Amniotic stem cell (primary cell): Measurements from ENCODE around the gene COMMD4.
"Not testable (repeated sequence)": the region's sequence is repeated elsewhere in the genome, so short reads cannot be mapped to it uniquely, and the experiment has no call there.

Experiments used
- DNase-seq: peaks from one replicate; lab custom pipeline; 2025; lab: John Stamatoyannopoulos, UW

The COMMD4 gene

GRCh38 chr15:75335705-75336355, at the start of gene COMMD4:
Gene COMMD4 (plus strand): TSS chr15:75336063. CDS start chr15:75336090, 27 bp downstream.
- DNase-seq: peak; percentile 87

- not testable (repeated sequence) for DNase-seq
Measured at GRCh38 chr15:75293660-75294059, 42.2 kb upstream of the COMMD4 start.

GRCh38 chr15:75298541-75299310, 37.1 kb upstream of the COMMD4 start:
- DNase-seq: not testable (repeated sequence)

- not testable (repeated sequence) for DNase-seq
Measured at GRCh38 chr15:75299311-75299688, 36.6 kb upstream of the COMMD4 start.

GRCh38 chr15:75300026-75300425, 35.8 kb upstream of the COMMD4 start:
- DNase-seq: not testable (repeated sequence)

GRCh38 chr15:75302318-75302717, 33.5 kb upstream of the COMMD4 start:
- DNase-seq: no peak

- not testable (repeated sequence) for DNase-seq
Measured at GRCh38 chr15:75302753-75303152, 33.1 kb upstream of the COMMD4 start.

GRCh38 chr15:75306188-75306587, 29.7 kb upstream of the COMMD4 start:
- DNase-seq: no peak

- DNase-seq: no peak
Measured at GRCh38 chr15:75307778-75308390, 28.0 kb upstream of the COMMD4 start.

GRCh38 chr15:75309711-75310110, 26.2 kb upstream of the COMMD4 start:
- no peak for DNase-seq

GRCh38 chr15:75312548-75312947, 23.3 kb upstream of the COMMD4 start:
- not testable (repeated sequence) for DNase-seq

GRCh38 chr15:75313116-75313845, 22.6 kb upstream of the COMMD4 start:
- no peak for DNase-seq

GRCh38 chr15:75314552-75315290, 21.1 kb upstream of the COMMD4 start:
- no peak for DNase-seq

GRCh38 chr15:75319231-75319897, 16.5 kb upstream of the COMMD4 start:
- not testable (repeated sequence) for DNase-seq

- DNase-seq: no peak
Measured at GRCh38 chr15:75321711-75322110, 14.2 kb upstream of the COMMD4 start.

- DNase-seq: no peak
Measured at GRCh38 chr15:75325922-75326321, 9.9 kb upstream of the COMMD4 start.

GRCh38 chr15:75327005-75327404, 8.9 kb upstream of the COMMD4 start:
- DNase-seq: no peak

- no peak for DNase-seq
Measured at GRCh38 chr15:75327491-75327890, 8.4 kb upstream of the COMMD4 start.

GRCh38 chr15:75328493-75329314, 7.2 kb upstream of the COMMD4 start:
- no peak for DNase-seq

GRCh38 chr15:75329571-75329970, 6.3 kb upstream of the COMMD4 start:
- DNase-seq: no peak
